GM12878 (cell line): ENCODE data around the gene PRF1. TPM values are rescaled to one million over a fixed set of nuclear protein-coding genes. Genes with fewer than 3 reads are reported as not detected.

Source experiments
- ATAC-seq: fragments of 200-7000 bp; cut with Tn5 transposase; 3 replicates; pipeline ENCODE4 v1.9.1; 2020; ENCODE audit warnings: mild to moderate bottlenecking, moderate library complexity
- BruUV-seq: library from RNA; stranded (reverse); fragments of 400-500 nt; replicated peaks from 2 replicates; lab custom pipeline; 2021; lab: Mats Ljungman, UMichigan
- CTCF ChIA-PET: fragments of 300-600 bp; sonication (Branson Sonifier 250); formaldehyde crosslinking; extraction: SDS; loops from one replicate; lab custom pipeline; 2021; ENCODE audit warnings: inconsistent platforms; lab: Yijun Ruan, JAX
- POLR2A ChIA-PET: fragments of 350-600 bp; formaldehyde crosslinking; extraction: SDS; loops from one replicate; lab custom pipeline; 2021; ENCODE audit warnings: inconsistent platforms; lab: Charles Lee
- RAD21 ChIA-PET: fragments of 300-600 bp; sonication (Branson Sonifier 250); formaldehyde crosslinking; loops from one replicate; lab custom pipeline; 2023; ENCODE audit warnings: antibody characterized with exemption; ENCODE audit not compliant: unreplicated experiment; lab: Charles Lee
- SMC1A ChIA-PET: fragments of 300-600 bp; sonication (Branson Sonifier 250); formaldehyde crosslinking; loops from one replicate; lab custom pipeline; 2023; ENCODE audit not compliant: unreplicated experiment, uncharacterized antibody; lab: Charles Lee
- DNase-seq: peaks from one replicate; pipeline ENCODE4 v3.0.0-alpha.2; 2011; ENCODE audit warnings: low read depth, low spot score
- FAIRE-seq: peaks from 3 replicates; lab custom pipeline; 2011; peaks lifted over from hg19 to GRCh38; lab: Jason Lieb, UNC
- H2AFZ ChIP-seq: 2 replicates; pipeline ENCODE4 v1.6.0; 2011; ENCODE audit warnings: low read depth, low read length, control low read depth; ENCODE audit not compliant: control insufficient read depth
- H3K27ac ChIP-seq: 2 replicates; pipeline ENCODE4 v1.5.1; 2011; ENCODE audit warnings: control low read depth; ENCODE audit not compliant: control insufficient read depth, insufficient read depth
- H3K27me3 ChIP-seq, 2 experiments: replicated peaks in 1 of 2; 2 replicates each; pipeline versions ENCODE4 v1.6.0 to v1.6.1; 2011; ENCODE audit warnings: low read length in 1 of 2; ENCODE audit not compliant: control insufficient read depth in 2 of 2, insufficient read depth in 2 of 2
- H3K36me3 ChIP-seq, 2 experiments: 2 replicates each; pipeline ENCODE4 v1.5.1; 2011; ENCODE audit warnings: low read length in 1 of 2; ENCODE audit not compliant: control insufficient read depth in 2 of 2, insufficient read depth in 2 of 2
- H3K4me1 ChIP-seq: 2 replicates; pipeline ENCODE4 v1.6.1; 2011; ENCODE audit warnings: mild to moderate bottlenecking, low read length, moderate library complexity, mixed read lengths; ENCODE audit not compliant: control insufficient read depth, insufficient read depth
- H3K4me2 ChIP-seq: 2 replicates; pipeline ENCODE4 v1.6.0; 2011; ENCODE audit warnings: control low read depth; ENCODE audit not compliant: control insufficient read depth, insufficient read depth
- H3K4me3 ChIP-seq: fragments of 200-600 bp; sonication (generic); 2 replicates; pipeline ENCODE4 v1.5.1; 2016
- H3K79me2 ChIP-seq: 2 replicates; pipeline ENCODE4 v1.6.0; 2011; ENCODE audit warnings: low read length; ENCODE audit not compliant: control insufficient read depth, insufficient read depth
- H3K9ac ChIP-seq: 2 replicates; pipeline ENCODE4 v1.8.0; 2011; ENCODE audit warnings: low read length, control low read depth, mixed read lengths; ENCODE audit not compliant: control insufficient read depth, insufficient read depth
- H3K9me3 ChIP-seq: replicated peaks from 3 replicates; pipeline ENCODE4 v1.5.1; 2011; ENCODE audit warnings: mild to moderate bottlenecking, low read length; ENCODE audit not compliant: control insufficient read depth, insufficient read depth
- H4K20me1 ChIP-seq: 2 replicates; pipeline ENCODE4 v1.6.0; 2011; ENCODE audit not compliant: control insufficient read depth, insufficient read depth
- BRCA1 ChIP-seq: IDR thresholded peaks from 2 replicates; pipeline ENCODE4 v1.6.1; 2011; ENCODE audit warnings: low read depth, low read length, improper control_type of control experiment
- GATAD2B ChIP-seq: fragments of 450-650 bp; conservative IDR thresholded peaks from 2 replicates; pipeline ENCODE4 v1.6.1; 2017; ENCODE audit warnings: low read depth, mild to moderate bottlenecking, moderate library complexity
- IRF4 ChIP-seq: IDR thresholded peaks from 2 replicates; pipeline ENCODE4 v1.6.1; 2011; ENCODE audit warnings: low read depth, low read length
- KDM1A ChIP-seq: fragments of 200-600 bp; sonication (generic); IDR thresholded peaks from 2 replicates; pipeline ENCODE4 v1.6.1; 2016; ENCODE audit warnings: borderline replicate concordance
- ZNF217 ChIP-seq: fragments of 450-650 bp; IDR thresholded peaks from 2 replicates; pipeline ENCODE4 v1.6.1; 2017; ENCODE audit warnings: antibody characterized with exemption, mild to moderate bottlenecking
- ZNF622 ChIP-seq: fragments of 450-650 bp; IDR thresholded peaks from 2 replicates; pipeline ENCODE4 v1.6.1; 2017; ENCODE audit warnings: mild to moderate bottlenecking, inconsistent platforms
- WGBS: methylation state at CpG from one replicate; pipeline ENCODE4 v1.1.6; 2016; ENCODE audit warnings: low lambda C conversion rate; ENCODE audit not compliant: insufficient replicate concordance, insufficient coverage; ENCODE audit errors: missing lambda C conversion rate; 5-methylcytosine and 5-hydroxymethylcytosine counted together
- in situ Hi-C: fragments of 300-500 bp; cut with MboI; formaldehyde crosslinking; loops from 9 replicates; pipeline ENCODE4 v1.14.3; 2018; ENCODE audit warnings: mixed read lengths
- intact Hi-C: fragments of 100-400 bp; cut with micrococcal nuclease; formaldehyde crosslinking; loops from one replicate; pipeline ENCODE4 v1.14.2; 2022; ENCODE audit not compliant: unreplicated experiment
- polyA plus RNA-seq, 11 experiments: library from polyadenylated mRNA; depleted of rRNA in 4 of 11; unstranded in 6 of 11; stranded (reverse) in 5 of 11; fragments of >200 nt; fragmentation: Nextera tagmentation in 4 of 11; fragmentation: Illumina TruSeq in 1 of 11; extraction: Ambion mirVana in 4 of 11; extraction: Trizol in 1 of 11; gene quantifications; 1 replicate in 1 of 11; 2 replicates in 10 of 11; pipeline versions ENCODE4 v1.2.1 to v1.2.3, GENCODE V29; 2011 to 2016; ENCODE audit warnings: inconsistent platforms in 2 of 11, missing spikeins in 2 of 11, low read depth in 1 of 11
- total RNA-seq, 4 experiments: library from RNA; depleted of rRNA in 3 of 4; stranded (reverse); fragments of >200 nt in 3 of 4; fragmentation: Illumina TruSeq in 1 of 4; extraction: Trizol in 1 of 4; gene quantifications; 2 replicates each; pipeline versions ENCODE4 v1.2.1 to v1.2.3, GENCODE V29; 2013 to 2021
- TF ChIP-seq, protein P1 (sequence below): fragments of 450-650 bp; IDR thresholded peaks from 2 replicates; pipeline ENCODE4 v1.6.1; 2017; ENCODE audit warnings: mild to moderate bottlenecking, moderate library complexity

PRF1 gene
- total and polyA plus RNA-seq, 10 of the 15 experiments (the other 5 are each of a cell fraction or from before 2014, with no cell fraction given) = 0.84 to 15.7 (median 1.3) TPM

DNA sequence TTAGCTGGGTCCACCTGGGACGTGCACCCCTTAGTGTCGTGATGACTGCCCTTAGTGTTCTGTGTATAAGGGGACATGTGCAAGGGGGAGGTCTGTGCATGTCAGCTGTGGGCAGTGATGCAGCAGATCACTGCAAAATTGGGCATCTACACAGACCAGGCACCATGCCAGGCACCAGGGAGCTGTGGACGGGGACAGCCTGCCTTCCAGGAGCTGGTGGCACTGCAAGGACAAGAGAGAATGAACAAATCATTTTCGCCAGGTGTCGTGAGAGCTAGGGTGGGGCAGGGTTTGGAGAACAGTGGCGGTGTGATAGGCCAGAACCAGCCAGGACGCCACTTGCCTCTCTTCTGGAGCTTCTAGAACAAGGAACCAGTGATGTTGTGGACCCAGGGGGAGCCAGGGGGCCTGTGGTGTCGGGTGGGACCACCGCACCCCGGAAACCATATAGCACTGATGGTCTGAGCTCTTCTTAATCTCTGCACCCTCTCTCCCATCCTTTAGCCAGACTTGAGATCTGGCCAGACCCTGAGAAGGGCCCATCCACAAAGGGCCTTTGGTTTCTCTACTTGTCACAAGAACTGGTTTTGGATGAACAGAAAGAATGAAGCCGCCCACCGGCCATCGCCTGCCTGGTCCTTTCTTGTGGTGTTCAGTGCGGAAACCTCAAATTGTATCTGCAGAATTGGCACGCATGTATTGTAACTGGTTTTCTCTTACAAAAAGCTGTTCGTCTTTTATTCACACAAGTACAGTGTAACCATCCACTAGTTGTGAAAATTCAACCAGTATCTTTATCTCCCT lies 30.7 kb downstream of the PRF1 start (continued):
- TF ChIP-seq, protein P1, sequence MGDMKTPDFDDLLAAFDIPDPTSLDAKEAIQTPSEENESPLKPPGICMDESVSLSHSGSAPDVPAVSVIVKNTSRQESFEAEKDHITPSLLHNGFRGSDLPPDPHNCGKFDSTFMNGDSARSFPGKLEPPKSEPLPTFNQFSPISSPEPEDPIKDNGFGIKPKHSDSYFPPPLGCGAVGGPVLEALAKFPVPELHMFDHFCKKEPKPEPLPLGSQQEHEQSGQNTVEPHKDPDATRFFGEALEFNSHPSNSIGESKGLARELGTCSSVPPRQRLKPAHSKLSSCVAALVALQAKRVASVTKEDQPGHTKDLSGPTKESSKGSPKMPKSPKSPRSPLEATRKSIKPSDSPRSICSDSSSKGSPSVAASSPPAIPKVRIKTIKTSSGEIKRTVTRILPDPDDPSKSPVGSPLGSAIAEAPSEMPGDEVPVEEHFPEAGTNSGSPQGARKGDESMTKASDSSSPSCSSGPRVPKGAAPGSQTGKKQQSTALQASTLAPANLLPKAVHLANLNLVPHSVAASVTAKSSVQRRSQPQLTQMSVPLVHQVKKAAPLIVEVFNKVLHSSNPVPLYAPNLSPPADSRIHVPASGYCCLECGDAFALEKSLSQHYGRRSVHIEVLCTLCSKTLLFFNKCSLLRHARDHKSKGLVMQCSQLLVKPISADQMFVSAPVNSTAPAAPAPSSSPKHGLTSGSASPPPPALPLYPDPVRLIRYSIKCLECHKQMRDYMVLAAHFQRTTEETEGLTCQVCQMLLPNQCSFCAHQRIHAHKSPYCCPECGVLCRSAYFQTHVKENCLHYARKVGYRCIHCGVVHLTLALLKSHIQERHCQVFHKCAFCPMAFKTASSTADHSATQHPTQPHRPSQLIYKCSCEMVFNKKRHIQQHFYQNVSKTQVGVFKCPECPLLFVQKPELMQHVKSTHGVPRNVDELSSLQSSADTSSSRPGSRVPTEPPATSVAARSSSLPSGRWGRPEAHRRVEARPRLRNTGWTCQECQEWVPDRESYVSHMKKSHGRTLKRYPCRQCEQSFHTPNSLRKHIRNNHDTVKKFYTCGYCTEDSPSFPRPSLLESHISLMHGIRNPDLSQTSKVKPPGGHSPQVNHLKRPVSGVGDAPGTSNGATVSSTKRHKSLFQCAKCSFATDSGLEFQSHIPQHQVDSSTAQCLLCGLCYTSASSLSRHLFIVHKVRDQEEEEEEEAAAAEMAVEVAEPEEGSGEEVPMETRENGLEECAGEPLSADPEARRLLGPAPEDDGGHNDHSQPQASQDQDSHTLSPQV = no peak

DNA sequence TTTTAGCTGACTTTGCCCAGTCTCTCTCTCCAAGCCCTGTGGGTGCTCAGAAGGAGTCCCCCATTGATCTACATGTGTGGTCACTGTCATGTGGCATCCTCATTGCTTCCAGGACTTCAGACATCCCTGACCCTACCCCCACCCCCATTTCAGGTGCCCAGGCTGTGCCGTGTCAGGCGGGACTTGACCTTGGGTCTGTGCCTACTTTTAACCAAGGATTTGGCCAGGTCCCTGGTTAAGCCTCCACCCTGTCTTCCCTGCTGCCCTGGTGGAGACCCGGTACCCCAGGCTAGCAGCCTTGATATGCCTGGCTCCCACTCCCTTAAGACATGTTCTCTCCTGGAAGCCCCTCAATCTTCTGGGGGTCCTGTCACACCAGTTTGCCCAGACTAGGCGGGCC lies 31.3 kb downstream of the PRF1 start:
- SMC1A ChIA-PET = interaction anchor here (1.4 kb wide), 1 partner anchor 17 kb away, joined by 4 read pairs; no protein-coding TSS in a partner anchor
- BruUV-seq = no TSS peak
- 77% methylated on average over 4 of the region's 4 CpGs for WGBS

More for the DNA sequence above, 31.3 kb downstream of the PRF1 start:
- in situ Hi-C loops = no loop called here
- Histone ChIP-seq H4K20me1 (no peaks in the 10 kb centered on the region), H3K79me2 (no peaks in the 10 kb centered on the region), H2AFZ (no peak overlapping the region), H3K36me3 (no peaks in the 10 kb centered on the region; a peak in 1 of 4 replicates), H3K4me3 (no peak overlapping the region), H3K4me1 (peaks cover 9% of the 10 kb centered on the region), H3K27me3 (no peaks in the 10 kb centered on the region), H3K9ac (no peak overlapping the region), H3K9me3 (no peaks in the 10 kb centered on the region), H3K27ac (no peak overlapping the region), H3K4me2 (no peak overlapping the region)
- DNase-seq = no peak
- ChIA-PET CTCF (no interaction called here), RAD21 (interaction anchor here (0.7 kb wide), 1 partner anchor 15 kb away, joined by 3 read pairs; no protein-coding TSS in a partner anchor), POLR2A (interaction anchor here (0.9 kb wide), 1 partner anchor 16 kb away, joined by 3 read pairs; no protein-coding TSS in a partner anchor)
- ATAC-seq = no peak
- no peak for TF ChIP-seq IRF4
- no peak for TF ChIP-seq BRCA1
- TF ChIP-seq KDM1A = no peak
- no peak for TF ChIP-seq GATAD2B
- no peak for TF ChIP-seq ZNF217
- no peak for TF ChIP-seq ZNF622
- no peak for FAIRE-seq
- intact Hi-C loops = no loop called here
